ENCODE measurements around the gene CYB561D1.

Gene CYB561D1

GRCh38 chr1:109532365-109533136 lies 38.7 kb downstream of the CYB561D1 start (continued):
- TF ChIP-seq ZNF148 (tag by site-specific recombination; IDR thresholded peaks at IDR 0.05; ENCODE audit: borderline replicate concordance) (no peak), ZNF560 (tag by site-specific recombination; IDR thresholded peaks at IDR 0.05; ENCODE audit: borderline replicate concordance) (no peak), ZXDB (tag by site-specific recombination; IDR thresholded peaks at IDR 0.05) (peak; percentile 62; the same call in 1 of the 2 replicates), ZNF629 (tag by site-specific recombination; IDR thresholded peaks at IDR 0.05) (0 out of 2 replicates have a peak, but pooled peaks have one; percentile 7), ZSCAN4 (tag by site-specific recombination; IDR thresholded peaks at IDR 0.05) (no peak), ZNF248 (tag by site-specific recombination; IDR thresholded peaks at IDR 0.05) (no peak), ZNF174 (tag by site-specific recombination; IDR thresholded peaks at IDR 0.05) (no peak), ZNF18 (tag by site-specific recombination; IDR thresholded peaks at IDR 0.05) (no peak), REPIN1 (tag by site-specific recombination; IDR thresholded peaks at IDR 0.05; ENCODE audit: low read depth) (no peak), ZSCAN18 (tag by site-specific recombination; IDR thresholded peaks at IDR 0.05) (no peak), ZIC2 (tag by site-specific recombination; IDR thresholded peaks at IDR 0.05) (peak; percentile 70), ZNF645 (tag by site-specific recombination; IDR thresholded peaks at IDR 0.05) (no peak), ZNF585B (tag by site-specific recombination; IDR thresholded peaks at IDR 0.05) (no peak), ZNF362 (tag by site-specific recombination; IDR thresholded peaks at IDR 0.05) (no peak), ZNF776 (tag by site-specific recombination; IDR thresholded peaks at IDR 0.05; ENCODE audit: borderline replicate concordance) (no peak), ZNF76 (tag by site-specific recombination; IDR thresholded peaks at IDR 0.05; ENCODE audit: borderline replicate concordance, low read depth) (no peak), HIC1 (tag by site-specific recombination; IDR thresholded peaks at IDR 0.05) (no peak), ZBTB7A (tag by site-specific recombination; IDR thresholded peaks at IDR 0.05; ENCODE audit: low read depth) (no peak), ZBTB20 (tag by site-specific recombination; IDR thresholded peaks at IDR 0.05) (peak; percentile 31; the same call in 1 of the 2 replicates), KLF16 (tag by site-specific recombination; IDR thresholded peaks at IDR 0.05) (no peak), ZNF514 (tag by site-specific recombination; IDR thresholded peaks at IDR 0.05) (no peak), ZFP41 (tag by site-specific recombination; IDR thresholded peaks at IDR 0.05; ENCODE audit: borderline replicate concordance) (no peak), ZNF792 (tag by site-specific recombination; IDR thresholded peaks at IDR 0.05) (no peak), ZNF837 (tag by site-specific recombination; IDR thresholded peaks at IDR 0.05) (no peak), ZNF140 (tag by site-specific recombination; IDR thresholded peaks at IDR 0.05) (no peak), ZNF394 (tag by site-specific recombination; IDR thresholded peaks at IDR 0.05; ENCODE audit: borderline replicate concordance) (peak; percentile 30; the same call in 1 of the 2 replicates), ZNF2 (tag by site-specific recombination; IDR thresholded peaks at IDR 0.05) (peak; percentile 94), ZNF354C (tag by site-specific recombination; IDR thresholded peaks at IDR 0.05; ENCODE audit: borderline replicate concordance, low read depth) (no peak)

Measured in HEK293 (cell line).